ENCODE results near the gene COQ8B.
A peak's percentile ranks its signal among the peaks of the same experiment; 100 is the strongest.

The COQ8B gene

GRCh38 chr19:40693896-40694295 lies 22.8 kb downstream of the COQ8B start:
- Histone ChIP-seq H3K9ac (ENCODE audit: low read length in 5 of 5) (no peak overlapping the region), H3K27ac (ENCODE audit: low read depth, low read length) (no peak overlapping the region), H3K36me3 (ENCODE audit: control insufficient read depth in 5 of 5, insufficient read depth in 5 of 5, low read length in 5 of 5) (peaks cover 0 to 51% (median 25%) of the 10 kb centered on the region in 5 donors), H3K9me3 (ENCODE audit: control insufficient read depth in 5 of 5, low read length in 5 of 5) (no peaks in the 10 kb centered on the region), H3K4me1 (ENCODE audit: control insufficient read depth in 5 of 5, insufficient read depth in 5 of 5, low read length in 5 of 5) (peaks cover 2 to 27% (median 24%) of the 10 kb centered on the region in 5 donors), H3K4me3 (ENCODE audit: low read depth in 1 of 5, low read length in 5 of 5) (no peak overlapping the region), H3K27me3 (ENCODE audit: control insufficient read depth in 5 of 5, insufficient read depth in 4 of 5, low read length in 5 of 5) (no peaks in the 10 kb centered on the region)

GRCh38 chr19:40693150-40693788 lies 23.4 kb downstream of the COQ8B start:
- Histone ChIP-seq H3K27ac (ENCODE audit: low read depth, low read length) (no peak overlapping the region), H3K4me1 (ENCODE audit: control insufficient read depth in 5 of 5, insufficient read depth in 5 of 5, low read length in 5 of 5) (peaks cover 2 to 33% (median 30%) of the 10 kb centered on the region in 5 donors), H3K27me3 (ENCODE audit: control insufficient read depth in 5 of 5, insufficient read depth in 4 of 5, low read length in 5 of 5) (no peaks in the 10 kb centered on the region), H3K9ac (ENCODE audit: low read length in 5 of 5) (no peak overlapping the region), H3K4me3 (ENCODE audit: low read depth in 1 of 5, low read length in 5 of 5) (no peak overlapping the region), H3K9me3 (ENCODE audit: control insufficient read depth in 5 of 5, low read length in 5 of 5) (no peaks in the 10 kb centered on the region), H3K36me3 (ENCODE audit: control insufficient read depth in 5 of 5, insufficient read depth in 5 of 5, low read length in 5 of 5) (peaks cover 0 to 47% (median 23%) of the 10 kb centered on the region in 5 donors)

- Histone ChIP-seq H3K9ac (ENCODE audit: low read length in 5 of 5) (no peak overlapping the region), H3K27ac (ENCODE audit: low read depth, low read length) (no peak overlapping the region)
These were observed 24.5 kb downstream of the COQ8B start for GRCh38 chr19:40692212-40692551.

GRCh38 chr19:40691421-40692211 lies 25.1 kb downstream of the COQ8B start:
- no peaks in the 10 kb centered on the region for H3K9me3 ChIP-seq (ENCODE audit: control insufficient read depth in 5 of 5, low read length in 5 of 5)
- peak overlapping the region in 1 of 5 donors; percentile 71 for H3K9ac ChIP-seq (ENCODE audit: low read length in 5 of 5)
- peak overlapping the region in 2 of 5 donors; percentile 63 to 75 for H3K4me3 ChIP-seq (ENCODE audit: low read depth in 1 of 5, low read length in 5 of 5)
- H3K36me3 ChIP-seq (ENCODE audit: control insufficient read depth in 5 of 5, insufficient read depth in 5 of 5, low read length in 5 of 5) = peaks cover 0 to 45% (median 23%) of the 10 kb centered on the region in 5 donors
- H3K27me3 ChIP-seq (ENCODE audit: control insufficient read depth in 5 of 5, insufficient read depth in 4 of 5, low read length in 5 of 5) = no peaks in the 10 kb centered on the region
- peak overlapping the region; percentile 90 for H3K27ac ChIP-seq (ENCODE audit: low read depth, low read length)
- H3K4me1 ChIP-seq (ENCODE audit: control insufficient read depth in 5 of 5, insufficient read depth in 5 of 5, low read length in 5 of 5) = peaks cover 9 to 47% (median 37%) of the 10 kb centered on the region in 5 donors

More at GRCh38 chr19:40692212-40692551, 24.5 kb downstream of the COQ8B start:
- Histone ChIP-seq H3K36me3 (ENCODE audit: control insufficient read depth in 5 of 5, insufficient read depth in 5 of 5, low read length in 5 of 5) (peaks cover 0 to 47% (median 23%) of the 10 kb centered on the region in 5 donors), H3K9me3 (ENCODE audit: control insufficient read depth in 5 of 5, low read length in 5 of 5) (no peaks in the 10 kb centered on the region), H3K27me3 (ENCODE audit: control insufficient read depth in 5 of 5, insufficient read depth in 4 of 5, low read length in 5 of 5) (no peaks in the 10 kb centered on the region), H3K4me3 (ENCODE audit: low read depth in 1 of 5, low read length in 5 of 5) (no peak overlapping the region), H3K4me1 (ENCODE audit: control insufficient read depth in 5 of 5, insufficient read depth in 5 of 5, low read length in 5 of 5) (peaks cover 9 to 44% (median 37%) of the 10 kb centered on the region in 5 donors)

GRCh38 chr19:40690693-40691420 lies 25.8 kb downstream of the COQ8B start:
- peaks cover 9 to 47% (median 37%) of the 10 kb centered on the region in 5 donors for H3K4me1 ChIP-seq (ENCODE audit: control insufficient read depth in 5 of 5, insufficient read depth in 5 of 5, low read length in 5 of 5)
- H3K4me3 ChIP-seq (ENCODE audit: low read depth in 1 of 5, low read length in 5 of 5) = peak overlapping the region; percentile 36 to 75 (median 63)
- peak overlapping the region; percentile 90 for H3K27ac ChIP-seq (ENCODE audit: low read depth, low read length)
- no peaks in the 10 kb centered on the region for H3K9me3 ChIP-seq (ENCODE audit: control insufficient read depth in 5 of 5, low read length in 5 of 5)
- H3K36me3 ChIP-seq (ENCODE audit: control insufficient read depth in 5 of 5, insufficient read depth in 5 of 5, low read length in 5 of 5) = peaks cover 0 to 49% (median 27%) of the 10 kb centered on the region in 5 donors
- no peaks in the 10 kb centered on the region for H3K27me3 ChIP-seq (ENCODE audit: control insufficient read depth in 5 of 5, insufficient read depth in 4 of 5, low read length in 5 of 5)
- peak overlapping the region in 4 of 5 donors; percentile 50 to 71 (median 60) for H3K9ac ChIP-seq (ENCODE audit: low read length in 5 of 5)

- Histone ChIP-seq H3K27me3 (ENCODE audit: control insufficient read depth in 5 of 5, insufficient read depth in 4 of 5, low read length in 5 of 5) (no peaks in the 10 kb centered on the region), H3K4me3 (ENCODE audit: low read depth in 1 of 5, low read length in 5 of 5) (peak within 1 kb of the TSS; percentile 59 to 85 (median 75)), H3K4me1 (ENCODE audit: control insufficient read depth in 5 of 5, insufficient read depth in 5 of 5, low read length in 5 of 5) (peaks cover 9 to 47% (median 37%) of the 10 kb centered on the region in 5 donors), H3K9me3 (ENCODE audit: control insufficient read depth in 5 of 5, low read length in 5 of 5) (no peaks in the 10 kb centered on the region), H3K9ac (ENCODE audit: low read length in 5 of 5) (peak within 1 kb of the TSS; percentile 56 to 84 (median 76)), H3K36me3 (ENCODE audit: control insufficient read depth in 5 of 5, insufficient read depth in 5 of 5, low read length in 5 of 5) (peaks cover 0 to 49% (median 28%) of the 10 kb centered on the region in 5 donors), H3K27ac (ENCODE audit: low read depth, low read length) (peak within 1 kb of the TSS; percentile 90)
These were observed 26.5 kb downstream of the COQ8B start, which contains the start of gene NUMBL for GRCh38 chr19:40690050-40690692. TSS of gene NUMBL (minus strand) at chr19:40690651. CDS start at chr19:40690483, 168 bp downstream.

- peaks cover 0 to 50% (median 31%) of the 10 kb centered on the region in 5 donors for H3K36me3 ChIP-seq (ENCODE audit: control insufficient read depth in 5 of 5, insufficient read depth in 5 of 5, low read length in 5 of 5)
These were observed 27.2 kb downstream of the COQ8B start for GRCh38 chr19:40689339-40690049.

GRCh38 chr19:40688987-40689338 lies 27.7 kb downstream of the COQ8B start:
- Histone ChIP-seq H3K27ac (ENCODE audit: low read depth, low read length) (peak overlapping the region; percentile 75), H3K36me3 (ENCODE audit: control insufficient read depth in 5 of 5, insufficient read depth in 5 of 5, low read length in 5 of 5) (peaks cover 0 to 47% (median 27%) of the 10 kb centered on the region in 5 donors), H3K4me1 (ENCODE audit: control insufficient read depth in 5 of 5, insufficient read depth in 5 of 5, low read length in 5 of 5) (peaks cover 9 to 47% (median 37%) of the 10 kb centered on the region in 5 donors), H3K4me3 (ENCODE audit: low read depth in 1 of 5, low read length in 5 of 5) (peak overlapping the region; percentile 59 to 90 (median 75)), H3K9me3 (ENCODE audit: control insufficient read depth in 5 of 5, low read length in 5 of 5) (no peaks in the 10 kb centered on the region), H3K27me3 (ENCODE audit: control insufficient read depth in 5 of 5, insufficient read depth in 4 of 5, low read length in 5 of 5) (no peaks in the 10 kb centered on the region), H3K9ac (ENCODE audit: low read length in 5 of 5) (peak overlapping the region in 4 of 5 donors; percentile 75 to 84 (median 76))

More at GRCh38 chr19:40689339-40690049, 27.2 kb downstream of the COQ8B start:
- no peaks in the 10 kb centered on the region for H3K9me3 ChIP-seq (ENCODE audit: control insufficient read depth in 5 of 5, low read length in 5 of 5)
- no peaks in the 10 kb centered on the region for H3K27me3 ChIP-seq (ENCODE audit: control insufficient read depth in 5 of 5, insufficient read depth in 4 of 5, low read length in 5 of 5)
- peak overlapping the region; percentile 59 to 90 (median 75) for H3K4me3 ChIP-seq (ENCODE audit: low read depth in 1 of 5, low read length in 5 of 5)
- H3K27ac ChIP-seq (ENCODE audit: low read depth, low read length) = peak overlapping the region; percentile 75
- H3K9ac ChIP-seq (ENCODE audit: low read length in 5 of 5) = peak overlapping the region; percentile 56 to 84 (median 76)
- H3K4me1 ChIP-seq (ENCODE audit: control insufficient read depth in 5 of 5, insufficient read depth in 5 of 5, low read length in 5 of 5) = peaks cover 9 to 47% (median 37%) of the 10 kb centered on the region in 5 donors

GRCh38 chr19:40688309-40688708 lies 28.4 kb downstream of the COQ8B start:
- Histone ChIP-seq H3K4me3 (ENCODE audit: low read depth in 1 of 5, low read length in 5 of 5) (peak overlapping the region; percentile 39 to 90 (median 75)), H3K4me1 (ENCODE audit: control insufficient read depth in 5 of 5, insufficient read depth in 5 of 5, low read length in 5 of 5) (peaks cover 9 to 47% (median 37%) of the 10 kb centered on the region in 5 donors), H3K9ac (ENCODE audit: low read length in 5 of 5) (peak overlapping the region in 1 of 5 donors; percentile 2), H3K27me3 (ENCODE audit: control insufficient read depth in 5 of 5, insufficient read depth in 4 of 5, low read length in 5 of 5) (no peaks in the 10 kb centered on the region), H3K36me3 (ENCODE audit: control insufficient read depth in 5 of 5, insufficient read depth in 5 of 5, low read length in 5 of 5) (peaks cover 0 to 46% (median 30%) of the 10 kb centered on the region in 5 donors), H3K9me3 (ENCODE audit: control insufficient read depth in 5 of 5, low read length in 5 of 5) (no peaks in the 10 kb centered on the region), H3K27ac (ENCODE audit: low read depth, low read length) (peak overlapping the region; percentile 75)

Measured in subcutaneous abdominal adipose tissue (tissue), 5 donors.